ENCODE measurements around the gene NMNAT2. TPM values are rescaled to one million over a fixed set of nuclear protein-coding genes. Genes with fewer than 3 reads are reported as not detected.
"Not testable (repeated sequence)": the region's sequence is repeated elsewhere in the genome, so short reads cannot be mapped to it uniquely, and the experiment has no call there.

The NMNAT2 gene
- total RNA-seq, 1 donor from 2014 or later: 0.50 TPM

- no peak overlapping the region for H3K4me3 Mint-ChIP-seq (ENCODE audit: unreplicated experiment)
- no peaks in the 10 kb centered on the region for H3K9me3 Mint-ChIP-seq (ENCODE audit: unreplicated experiment)
- no peak overlapping the region for H3K27ac Mint-ChIP-seq (ENCODE audit: unreplicated experiment)
- no peak for TF ChIP-seq CTCF (IDR thresholded peaks at IDR 0.05; ENCODE audit: insufficient read depth, low read depth, low read length)
- no peak for TF ChIP-seq EZH2 (IDR thresholded peaks at IDR 0.05; ENCODE audit: insufficient read depth, low read length)
- Histone ChIP-seq H3K27ac (ENCODE audit: low read depth, low read length) (no peak overlapping the region), H3K79me2 (ENCODE audit: insufficient read depth, low read length) (no peaks in the 10 kb centered on the region), H2AFZ (ENCODE audit: low read depth, low read length) (no peak overlapping the region), H3K9me3 (ENCODE audit: insufficient read depth, low read depth, low read length) (no peaks in the 10 kb centered on the region), H4K20me1 (ENCODE audit: insufficient read depth, low read length) (no peaks in the 10 kb centered on the region), H3K4me2 (ENCODE audit: low read length) (no peak overlapping the region), H3K4me1 (ENCODE audit: insufficient read depth, low read length) (no peaks in the 10 kb centered on the region), H3K4me3 (ENCODE audit: insufficient read depth, low read depth, low read length) (no peak overlapping the region), H3K9ac (ENCODE audit: low read length) (no peak overlapping the region), H3K27me3 (ENCODE audit: insufficient read depth, low read length) (peaks cover 18% of the 10 kb centered on the region), H3K36me3 (ENCODE audit: insufficient read depth, low read length) (no peaks in the 10 kb centered on the region)
- DNase-seq (ENCODE audit: low read depth): no peak
- no peak for FAIRE-seq
- H3K27me3 Mint-ChIP-seq (ENCODE audit: low read depth, unreplicated experiment): peaks cover 6% of the 10 kb centered on the region
- H3K36me3 Mint-ChIP-seq (ENCODE audit: low read depth, unreplicated experiment): no peaks in the 10 kb centered on the region
- no peaks in the 10 kb centered on the region for H3K4me1 Mint-ChIP-seq (ENCODE audit: low read depth, unreplicated experiment)
Observed at GRCh38 chr1:183403498-183403897, 14.7 kb downstream of the NMNAT2 start.

GRCh38 chr1:183401565-183401964 lies 16.6 kb downstream of the NMNAT2 start:
- not testable (repeated sequence) for H3K9me3 ChIP-seq (ENCODE audit: insufficient read depth, low read depth, low read length); DNase-seq (ENCODE audit: low read depth); H3K4me3 Mint-ChIP-seq (ENCODE audit: unreplicated experiment); H3K9me3 Mint-ChIP-seq (ENCODE audit: unreplicated experiment); H3K4me1 ChIP-seq (ENCODE audit: insufficient read depth, low read length); H3K4me1 Mint-ChIP-seq (ENCODE audit: low read depth, unreplicated experiment); H3K36me3 Mint-ChIP-seq (ENCODE audit: low read depth, unreplicated experiment); H4K20me1 ChIP-seq (ENCODE audit: insufficient read depth, low read length); H3K27ac Mint-ChIP-seq (ENCODE audit: unreplicated experiment); H3K4me3 ChIP-seq (ENCODE audit: insufficient read depth, low read depth, low read length); H3K4me2 ChIP-seq (ENCODE audit: low read length); H3K27me3 Mint-ChIP-seq (ENCODE audit: low read depth, unreplicated experiment); FAIRE-seq; H3K79me2 ChIP-seq (ENCODE audit: insufficient read depth, low read length); H2AFZ ChIP-seq (ENCODE audit: low read depth, low read length); H3K36me3 ChIP-seq (ENCODE audit: insufficient read depth, low read length); H3K27ac ChIP-seq (ENCODE audit: low read depth, low read length); H3K9ac ChIP-seq (ENCODE audit: low read length)
- peaks cover 15% of the 10 kb centered on the region for H3K27me3 ChIP-seq (ENCODE audit: insufficient read depth, low read length)

GRCh38 chr1:183394435-183394834 lies 23.7 kb downstream of the NMNAT2 start:
- Histone ChIP-seq H3K9me3 (ENCODE audit: insufficient read depth, low read depth, low read length) (no peaks in the 10 kb centered on the region), H4K20me1 (ENCODE audit: insufficient read depth, low read length) (no peaks in the 10 kb centered on the region), H3K4me1 (ENCODE audit: insufficient read depth, low read length) (no peaks in the 10 kb centered on the region), H3K4me2 (ENCODE audit: low read length) (no peak overlapping the region), H3K79me2 (ENCODE audit: insufficient read depth, low read length) (no peaks in the 10 kb centered on the region), H3K9ac (ENCODE audit: low read length) (no peak overlapping the region), H3K27ac (ENCODE audit: low read depth, low read length) (no peak overlapping the region), H3K27me3 (ENCODE audit: insufficient read depth, low read length) (peaks cover 23% of the 10 kb centered on the region), H2AFZ (ENCODE audit: low read depth, low read length) (no peak overlapping the region), H3K36me3 (ENCODE audit: insufficient read depth, low read length) (no peaks in the 10 kb centered on the region), H3K4me3 (ENCODE audit: insufficient read depth, low read depth, low read length) (no peak overlapping the region)
- H3K4me1 Mint-ChIP-seq (ENCODE audit: low read depth, unreplicated experiment): no peaks in the 10 kb centered on the region
- no peaks in the 10 kb centered on the region for H3K36me3 Mint-ChIP-seq (ENCODE audit: low read depth, unreplicated experiment)
- no peak for FAIRE-seq
- no peak for TF ChIP-seq CTCF (IDR thresholded peaks at IDR 0.05; ENCODE audit: insufficient read depth, low read depth, low read length)
- no peak for TF ChIP-seq EZH2 (IDR thresholded peaks at IDR 0.05; ENCODE audit: insufficient read depth, low read length)
- H3K4me3 Mint-ChIP-seq (ENCODE audit: unreplicated experiment): no peak overlapping the region
- H3K27me3 Mint-ChIP-seq (ENCODE audit: low read depth, unreplicated experiment): peaks cover 12% of the 10 kb centered on the region
- H3K27ac Mint-ChIP-seq (ENCODE audit: unreplicated experiment): no peak overlapping the region
- H3K9me3 Mint-ChIP-seq (ENCODE audit: unreplicated experiment): peaks cover 4% of the 10 kb centered on the region
- DNase-seq (ENCODE audit: low read depth): no peak
